HFF-Myc (cell line): ENCODE data around the gene NCMAP.
A peak's percentile ranks its signal among the peaks of the same experiment; 100 is the strongest.

Experiments used
- DNase-seq: peaks from one replicate; pipeline ENCODE4 v3.0.0-alpha.2; 2011; ENCODE audit warnings: low read depth; ENCODE audit errors: extremely low read depth
- H3K4me3 ChIP-seq: replicated peaks from 2 replicates; pipeline ENCODE4 v1.5.1; 2011; ENCODE audit warnings: low read depth, mild to moderate bottlenecking, control low read depth, low read length
- TF ChIP-seq, protein P1 (sequence below): IDR thresholded peaks from 2 replicates; pipeline ENCODE4 v1.5.1; 2012; ENCODE audit warnings: mild to moderate bottlenecking, low read depth, low read length, control low read depth; ENCODE audit errors: missing control alignments

The NCMAP gene

DNA sequence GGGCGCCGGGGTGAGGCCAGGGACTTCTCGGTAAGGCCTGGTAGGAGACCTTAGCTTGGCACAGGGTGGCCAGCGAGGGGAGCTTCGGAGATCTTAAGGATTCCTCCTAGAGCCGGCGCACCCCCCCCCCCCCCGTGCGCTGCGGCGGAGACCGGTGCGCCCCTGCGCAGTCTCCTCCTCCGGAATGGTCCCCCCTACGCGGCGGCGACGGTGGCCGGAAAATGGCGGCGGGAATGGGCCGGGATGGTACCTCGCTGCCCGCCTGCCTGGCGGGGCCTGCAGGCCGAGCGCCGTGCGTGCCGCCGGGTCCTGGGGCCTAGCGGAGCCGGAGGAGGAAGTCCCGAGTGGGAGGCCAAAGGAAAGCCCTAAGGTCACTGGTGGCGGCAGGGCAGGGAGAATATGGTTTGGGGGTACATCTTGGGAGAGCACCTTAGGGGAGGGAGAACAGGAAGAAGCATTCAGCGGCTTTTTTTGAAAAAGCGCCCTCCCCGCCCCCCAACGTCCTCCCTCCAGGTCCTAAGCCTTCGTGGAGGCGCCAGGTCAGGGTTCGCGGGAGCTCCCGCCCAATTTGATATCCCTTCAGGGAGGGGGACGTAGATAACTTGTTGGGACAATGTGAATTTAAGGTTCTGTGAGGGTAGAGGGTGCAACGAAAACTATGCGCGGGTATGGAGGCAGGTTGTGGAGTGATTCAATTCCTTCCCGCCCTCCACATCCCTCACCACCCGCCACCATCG is 87.6 kb downstream of the NCMAP start:
- DNase-seq: no peak
- H3K4me3 ChIP-seq: peak overlapping the region; percentile 91
- TF ChIP-seq, protein P1, sequence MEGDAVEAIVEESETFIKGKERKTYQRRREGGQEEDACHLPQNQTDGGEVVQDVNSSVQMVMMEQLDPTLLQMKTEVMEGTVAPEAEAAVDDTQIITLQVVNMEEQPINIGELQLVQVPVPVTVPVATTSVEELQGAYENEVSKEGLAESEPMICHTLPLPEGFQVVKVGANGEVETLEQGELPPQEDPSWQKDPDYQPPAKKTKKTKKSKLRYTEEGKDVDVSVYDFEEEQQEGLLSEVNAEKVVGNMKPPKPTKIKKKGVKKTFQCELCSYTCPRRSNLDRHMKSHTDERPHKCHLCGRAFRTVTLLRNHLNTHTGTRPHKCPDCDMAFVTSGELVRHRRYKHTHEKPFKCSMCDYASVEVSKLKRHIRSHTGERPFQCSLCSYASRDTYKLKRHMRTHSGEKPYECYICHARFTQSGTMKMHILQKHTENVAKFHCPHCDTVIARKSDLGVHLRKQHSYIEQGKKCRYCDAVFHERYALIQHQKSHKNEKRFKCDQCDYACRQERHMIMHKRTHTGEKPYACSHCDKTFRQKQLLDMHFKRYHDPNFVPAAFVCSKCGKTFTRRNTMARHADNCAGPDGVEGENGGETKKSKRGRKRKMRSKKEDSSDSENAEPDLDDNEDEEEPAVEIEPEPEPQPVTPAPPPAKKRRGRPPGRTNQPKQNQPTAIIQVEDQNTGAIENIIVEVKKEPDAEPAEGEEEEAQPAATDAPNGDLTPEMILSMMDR: no peak

DNA sequence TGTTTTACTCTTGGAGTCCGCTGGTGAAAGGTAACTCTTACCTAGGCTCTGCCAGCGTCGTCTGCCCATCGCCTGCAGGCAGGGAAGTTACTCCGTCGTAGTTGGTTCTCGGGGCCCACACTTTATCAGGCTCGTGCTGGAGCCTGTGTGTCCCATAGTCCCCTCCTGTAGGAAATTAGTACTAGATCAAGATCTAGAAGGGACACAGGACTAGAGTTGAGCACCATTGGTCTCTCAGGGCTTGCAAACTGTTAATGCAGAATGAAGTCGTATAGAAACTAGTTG is 88.2 kb downstream of the NCMAP start:
- TF ChIP-seq, protein P1: no peak

DNA sequence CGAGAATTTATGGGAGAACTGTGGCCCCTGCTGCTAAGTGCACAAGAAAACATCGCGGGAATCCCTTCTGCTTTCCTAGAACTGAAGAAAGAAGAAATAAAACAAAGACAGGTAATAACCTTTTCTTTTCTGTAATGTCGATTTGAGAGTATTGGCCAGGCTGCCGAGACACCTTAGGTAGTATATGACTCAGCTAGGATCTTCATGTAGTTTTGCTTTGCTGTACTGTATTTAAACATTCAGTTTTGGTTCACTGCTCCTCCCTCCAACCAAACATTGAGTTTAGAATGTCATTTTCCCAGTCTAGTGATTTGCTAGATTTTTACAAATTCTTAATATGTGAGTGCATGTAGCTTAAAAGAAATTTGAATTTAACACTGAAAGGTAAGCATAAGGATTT is 93.0 kb downstream of the NCMAP start:
- TF ChIP-seq, protein P1: no peak
- H3K4me3 ChIP-seq: no peak overlapping the region
- no peak for DNase-seq

More for the DNA sequence above, 88.2 kb downstream of the NCMAP start:
- no peak for DNase-seq
- peak overlapping the region; percentile 91 for H3K4me3 ChIP-seq

DNA sequence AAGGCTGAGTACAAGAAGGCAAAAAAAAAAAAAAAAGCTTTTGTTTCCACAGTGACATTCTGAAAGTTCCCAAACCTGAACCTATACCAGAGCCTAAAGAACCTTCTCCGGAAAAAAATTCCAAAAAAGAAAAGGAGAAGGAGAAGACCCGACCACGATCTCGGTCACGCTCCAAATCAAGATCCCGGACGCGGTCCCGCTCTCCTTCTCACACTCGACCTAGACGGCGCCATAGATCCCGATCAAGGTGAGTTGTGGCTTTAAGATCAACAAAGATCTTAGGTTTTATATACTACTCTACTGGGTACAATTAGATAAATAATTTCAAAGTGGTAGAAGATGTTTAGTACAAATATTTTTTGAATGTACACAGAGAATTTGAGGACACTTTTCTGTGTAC is 96.5 kb downstream of the NCMAP start:
- no peak for DNase-seq
- no peak overlapping the region for H3K4me3 ChIP-seq
- TF ChIP-seq, protein P1: no peak

DNA sequence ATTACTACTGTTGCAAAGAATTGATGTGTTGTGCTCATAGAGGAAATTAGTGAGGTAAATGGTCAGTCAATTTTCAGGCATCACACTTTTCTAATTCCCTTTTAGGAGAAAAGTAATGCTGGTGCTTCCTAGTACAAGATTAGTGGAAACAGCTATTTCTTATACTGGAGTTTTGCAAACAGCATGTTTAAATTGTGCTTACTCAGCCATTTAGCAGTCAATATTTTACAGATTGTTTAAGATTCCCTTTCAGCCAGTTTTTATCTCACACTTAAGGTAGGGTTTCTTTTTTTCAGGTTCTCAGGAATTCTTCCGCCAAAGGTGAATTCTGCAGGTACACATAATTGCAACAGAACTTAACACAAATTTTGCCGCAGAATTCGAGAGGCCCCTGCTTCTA is 98.1 kb downstream of the NCMAP start:
- TF ChIP-seq, protein P1: no peak
- no peak overlapping the region for H3K4me3 ChIP-seq
- DNase-seq: no peak

DNA sequence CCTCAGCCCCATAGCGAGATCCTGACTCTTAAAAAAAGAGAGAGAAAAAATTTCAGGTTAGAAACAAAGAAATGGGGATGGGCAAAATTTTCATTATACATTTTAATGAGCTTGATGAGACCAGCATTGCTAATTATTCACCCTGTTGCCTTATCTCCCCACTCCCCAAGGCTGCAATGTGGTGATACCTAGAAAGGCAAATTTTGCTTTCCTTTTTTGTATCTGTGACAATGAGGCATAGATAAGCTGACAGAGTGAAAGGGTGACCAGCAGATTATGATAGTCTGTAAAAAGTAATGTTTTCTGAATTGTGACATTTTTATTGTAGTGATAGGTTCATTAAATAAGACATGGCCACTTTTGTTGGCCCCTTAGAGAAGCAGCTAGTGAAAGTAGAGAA is 100.2 kb downstream of the NCMAP start:
- no peak overlapping the region for H3K4me3 ChIP-seq
- TF ChIP-seq, protein P1: no peak
- no peak for DNase-seq

DNA sequence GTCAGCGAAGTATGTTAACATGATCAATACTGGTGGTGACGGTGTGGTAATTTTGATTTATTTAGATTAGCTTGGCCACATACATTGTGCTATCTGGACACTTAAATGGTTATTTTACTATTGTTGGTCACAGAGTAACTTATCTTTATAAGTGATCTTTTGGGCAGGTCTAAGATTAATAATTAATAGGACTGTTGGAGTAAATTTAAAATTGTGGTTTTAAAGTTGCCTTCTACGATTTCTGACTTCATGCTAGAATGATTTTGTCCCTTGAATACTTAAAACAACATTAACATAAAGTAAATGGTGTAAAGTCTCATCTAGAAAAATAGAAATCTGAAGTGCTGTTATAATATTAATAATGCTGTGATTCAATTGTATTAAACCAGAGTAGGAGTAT is 101.9 kb downstream of the NCMAP start:
- no peak overlapping the region for H3K4me3 ChIP-seq
- TF ChIP-seq, protein P1: no peak
- DNase-seq: no peak
